ENCODE measurements around the gene TCAF1.

Gene TCAF1

GRCh38 chr7:143901668-143902331 is at the start of gene TCAF1:
Gene TCAF1 (minus strand): TSS chr7:143902176. CDS start chr7:143876608, 25,568 bp downstream.
- Histone ChIP-seq H3K9me3 (ENCODE audit: control insufficient read depth, insufficient read depth, low read length) (no peaks in the 10 kb centered on the region), H3K27me3 (ENCODE audit: control insufficient read depth, insufficient read depth, low read length) (peaks cover 3% of the 10 kb centered on the region), H3K4me3 (ENCODE audit: low read depth, low read length) (peak within 1 kb of the TSS; percentile 93), H3K9ac (ENCODE audit: low read depth, low read length) (peak within 1 kb of the TSS; percentile 87), H3K4me1 (ENCODE audit: control insufficient read depth, insufficient read depth, low read length) (peaks cover 38% of the 10 kb centered on the region), H3K36me3 (ENCODE audit: control insufficient read depth, insufficient read depth, low read length) (no peaks in the 10 kb centered on the region)

DNA sequence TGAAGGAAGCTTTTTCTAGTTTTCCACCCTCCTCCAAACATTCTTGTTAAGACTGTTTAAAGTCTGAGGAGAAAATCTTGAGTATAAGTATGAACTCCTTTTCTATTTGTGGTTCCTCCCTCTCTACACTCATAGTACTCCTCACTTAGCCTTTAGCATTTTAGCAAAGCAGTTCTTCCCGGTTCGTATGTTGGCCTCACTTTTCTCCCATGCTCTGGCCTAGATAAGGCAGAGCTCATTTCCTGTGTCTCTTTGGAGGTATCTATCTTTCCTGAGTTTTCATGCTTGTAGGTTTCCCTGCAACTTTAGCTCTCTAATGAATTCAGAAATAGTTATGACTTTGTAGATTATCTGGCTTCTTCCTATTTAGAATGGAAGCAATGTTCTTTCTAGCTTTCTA is 46.8 kb upstream of the TCAF1 start:
- H3K4me1 ChIP-seq (ENCODE audit: control insufficient read depth, insufficient read depth, low read length), result no peaks in the 10 kb centered on the region
- H3K9ac ChIP-seq (ENCODE audit: low read depth, low read length), result no peak overlapping the region
- H3K9me3 ChIP-seq (ENCODE audit: control insufficient read depth, insufficient read depth, low read length), result no peaks in the 10 kb centered on the region
- H3K36me3 ChIP-seq (ENCODE audit: control insufficient read depth, insufficient read depth, low read length), result no peaks in the 10 kb centered on the region
- no peak overlapping the region for H3K4me3 ChIP-seq (ENCODE audit: low read depth, low read length)
- no peaks in the 10 kb centered on the region for H3K27me3 ChIP-seq (ENCODE audit: control insufficient read depth, insufficient read depth, low read length)

DNA sequence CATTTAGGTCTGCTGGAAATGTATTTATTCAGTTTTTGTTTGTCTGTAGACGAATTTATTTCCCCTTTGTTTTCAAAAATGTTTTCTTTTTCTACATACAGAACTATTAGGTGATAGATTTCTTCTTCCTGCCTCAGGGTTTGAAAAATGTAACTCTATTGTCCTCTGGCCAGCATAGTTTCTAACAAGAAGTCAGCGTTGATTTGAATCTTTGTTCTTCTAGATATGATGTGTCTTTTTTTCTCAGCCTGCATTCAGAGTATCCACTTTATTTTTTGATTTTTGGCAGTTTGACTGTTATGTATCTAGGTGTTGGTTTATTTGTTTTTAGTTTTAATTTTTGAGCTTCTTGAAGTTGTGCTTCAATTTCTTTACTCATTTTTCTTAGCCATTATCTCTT is 45.1 kb upstream of the TCAF1 start:
- no peaks in the 10 kb centered on the region for H3K9me3 ChIP-seq (ENCODE audit: control insufficient read depth, insufficient read depth, low read length)
- H3K4me3 ChIP-seq (ENCODE audit: low read depth, low read length), result no peak overlapping the region
- no peaks in the 10 kb centered on the region for H3K4me1 ChIP-seq (ENCODE audit: control insufficient read depth, insufficient read depth, low read length)
- no peak overlapping the region for H3K9ac ChIP-seq (ENCODE audit: low read depth, low read length)
- H3K36me3 ChIP-seq (ENCODE audit: control insufficient read depth, insufficient read depth, low read length), result no peaks in the 10 kb centered on the region
- H3K27me3 ChIP-seq (ENCODE audit: control insufficient read depth, insufficient read depth, low read length), result no peaks in the 10 kb centered on the region

DNA sequence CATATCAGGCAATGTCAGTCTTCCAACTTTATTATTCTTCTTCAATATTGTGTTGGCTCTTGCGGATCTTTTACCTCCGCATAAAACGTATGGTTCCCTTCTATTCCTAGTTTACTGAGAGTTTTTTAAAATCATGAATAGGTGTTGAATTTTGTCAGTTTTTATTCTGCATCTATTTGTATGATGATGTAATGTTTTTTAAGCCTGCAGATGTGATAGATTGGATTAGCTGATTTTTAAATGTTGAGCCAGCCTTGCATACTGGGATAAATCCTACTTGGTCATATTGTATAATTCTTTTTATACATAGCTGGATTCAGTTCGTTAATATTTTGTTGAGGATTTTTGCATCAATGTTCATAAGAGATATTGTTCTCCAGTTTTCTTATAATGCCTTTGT is 43.4 kb upstream of the TCAF1 start:
- H3K36me3 ChIP-seq (ENCODE audit: control insufficient read depth, insufficient read depth, low read length), result no peaks in the 10 kb centered on the region
- no peaks in the 10 kb centered on the region for H3K9me3 ChIP-seq (ENCODE audit: control insufficient read depth, insufficient read depth, low read length)
- no peak overlapping the region for H3K4me3 ChIP-seq (ENCODE audit: low read depth, low read length)
- H3K9ac ChIP-seq (ENCODE audit: low read depth, low read length), result no peak overlapping the region
- H3K27me3 ChIP-seq (ENCODE audit: control insufficient read depth, insufficient read depth, low read length), result no peaks in the 10 kb centered on the region
- H3K4me1 ChIP-seq (ENCODE audit: control insufficient read depth, insufficient read depth, low read length), result no peaks in the 10 kb centered on the region

DNA sequence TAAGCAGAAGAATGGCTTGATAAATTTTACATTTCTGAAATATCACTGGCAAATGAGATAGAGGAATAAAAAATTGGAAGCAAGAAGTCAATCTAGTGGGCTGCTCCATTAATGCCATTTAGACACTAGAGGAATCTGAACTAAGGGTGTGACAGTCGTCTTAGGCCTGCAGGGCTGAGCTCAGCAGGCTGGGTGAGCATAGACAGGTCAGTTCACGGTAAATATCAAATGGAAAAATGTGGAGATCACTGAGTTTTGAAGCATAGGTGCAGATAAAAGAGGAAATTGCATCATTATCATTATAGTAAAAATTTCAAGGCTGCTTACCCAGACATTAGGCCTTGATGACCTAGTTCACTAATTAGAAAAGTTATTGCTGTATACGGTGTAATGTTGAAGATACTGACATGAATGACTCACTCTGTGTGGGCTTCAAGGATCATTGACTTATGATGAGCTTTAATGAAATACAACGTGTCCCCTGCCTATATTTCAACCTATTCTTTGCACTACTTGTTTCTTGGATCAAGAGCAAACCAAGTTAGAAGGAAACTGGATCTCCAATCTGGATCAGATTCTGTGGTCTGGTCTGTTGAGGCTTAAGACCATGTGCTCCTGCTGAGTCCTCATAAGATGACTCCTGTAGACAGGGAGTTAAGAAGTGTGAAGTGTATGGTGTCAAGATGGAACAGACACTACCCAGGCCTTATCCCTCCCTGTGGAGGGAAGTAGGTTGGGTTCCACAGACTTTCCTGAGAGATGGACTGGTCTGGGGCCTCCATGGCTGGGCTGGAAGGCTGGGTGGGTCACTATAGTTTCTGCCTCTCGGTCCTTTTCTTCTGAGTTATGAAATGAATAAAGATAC is 36.6 kb upstream of the TCAF1 start:
- Histone ChIP-seq H3K4me3 (ENCODE audit: low read depth, low read length) (no peak overlapping the region), H3K9ac (ENCODE audit: low read depth, low read length) (no peak overlapping the region), H3K4me1 (ENCODE audit: control insufficient read depth, insufficient read depth, low read length) (no peaks in the 10 kb centered on the region), H3K9me3 (ENCODE audit: control insufficient read depth, insufficient read depth, low read length) (no peaks in the 10 kb centered on the region), H3K36me3 (ENCODE audit: control insufficient read depth, insufficient read depth, low read length) (no peaks in the 10 kb centered on the region), H3K27me3 (ENCODE audit: control insufficient read depth, insufficient read depth, low read length) (no peaks in the 10 kb centered on the region)

DNA sequence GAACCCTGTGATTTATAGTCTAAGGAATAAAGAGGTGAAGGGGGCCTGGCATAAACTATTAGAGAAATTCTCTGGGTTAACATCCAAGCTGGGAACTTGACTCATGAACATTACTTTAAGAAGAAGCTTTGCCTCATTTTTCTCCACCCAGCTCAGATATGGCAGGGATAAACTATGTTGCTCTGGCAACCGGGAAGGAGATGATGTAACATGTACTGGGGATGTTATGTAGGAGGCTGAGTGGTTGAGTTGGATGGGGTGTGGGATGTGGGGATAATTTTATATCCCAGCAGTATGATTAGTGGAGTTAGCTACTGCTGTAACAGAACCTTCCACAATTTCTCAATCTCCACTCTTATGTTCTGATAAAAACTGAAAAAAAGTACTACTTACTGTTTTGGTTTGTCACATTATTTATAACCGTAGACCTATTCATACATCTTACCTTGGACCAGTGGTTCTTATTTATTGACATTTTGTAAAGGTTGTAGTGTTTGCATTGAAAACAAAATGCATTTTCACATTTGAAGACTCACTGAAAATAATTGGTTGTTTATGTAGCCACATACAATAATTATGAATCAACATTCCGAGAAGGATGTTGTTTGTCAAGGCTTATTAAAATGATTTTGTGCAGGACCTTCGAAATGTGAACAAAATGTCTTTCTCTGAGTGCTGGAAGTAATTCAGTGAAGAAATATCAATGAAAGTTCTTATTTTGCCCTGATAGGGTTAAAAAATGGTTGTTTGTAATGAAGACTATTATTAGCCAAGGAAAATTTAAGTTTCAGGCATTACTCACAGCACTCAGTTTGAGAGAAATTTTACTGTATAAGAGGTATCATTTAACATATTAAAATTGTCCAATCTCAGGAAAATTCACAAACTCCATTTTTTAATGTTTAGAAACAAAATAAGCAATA is 34.4 kb upstream of the TCAF1 start:
- Histone ChIP-seq H3K4me1 (ENCODE audit: control insufficient read depth, insufficient read depth, low read length) (no peaks in the 10 kb centered on the region), H3K9ac (ENCODE audit: low read depth, low read length) (no peak overlapping the region), H3K4me3 (ENCODE audit: low read depth, low read length) (no peak overlapping the region), H3K9me3 (ENCODE audit: control insufficient read depth, insufficient read depth, low read length) (no peaks in the 10 kb centered on the region), H3K36me3 (ENCODE audit: control insufficient read depth, insufficient read depth, low read length) (no peaks in the 10 kb centered on the region), H3K27me3 (ENCODE audit: control insufficient read depth, insufficient read depth, low read length) (no peaks in the 10 kb centered on the region)

- Histone ChIP-seq H3K36me3 (ENCODE audit: control insufficient read depth, insufficient read depth, low read length) (no peaks in the 10 kb centered on the region), H3K27me3 (ENCODE audit: control insufficient read depth, insufficient read depth, low read length) (no peaks in the 10 kb centered on the region), H3K4me3 (ENCODE audit: low read depth, low read length) (no peak within 1 kb of the TSS), H3K9ac (ENCODE audit: low read depth, low read length) (no peak within 1 kb of the TSS), H3K4me1 (ENCODE audit: control insufficient read depth, insufficient read depth, low read length) (no peaks in the 10 kb centered on the region), H3K9me3 (ENCODE audit: control insufficient read depth, insufficient read depth, low read length) (no peaks in the 10 kb centered on the region)
Measured at GRCh38 chr7:143934526-143935325, 32.8 kb upstream of the TCAF1 start, which contains the start of gene OR2F2. Gene OR2F2 (plus strand): TSS chr7:143935233. CDS start chr7:143935233, 0 bp downstream.

DNA sequence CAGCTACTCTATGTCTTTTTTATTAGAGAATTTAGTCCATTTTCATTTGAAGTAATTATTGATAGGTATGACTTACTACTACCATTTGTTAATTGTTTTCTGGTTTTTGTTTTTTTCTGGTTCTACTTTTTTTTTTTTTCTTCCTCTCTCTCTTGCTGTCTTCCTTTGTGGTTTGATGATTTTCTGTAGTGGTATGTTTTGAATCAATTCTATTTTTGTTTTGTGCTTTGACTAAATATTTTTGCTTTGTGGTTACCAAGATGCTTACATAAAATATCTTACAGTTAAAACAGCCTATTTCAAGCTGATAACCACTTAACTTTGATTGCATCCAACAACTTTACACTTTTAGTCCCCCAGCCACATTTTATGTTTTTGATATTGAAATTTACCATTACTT is 29.8 kb upstream of the TCAF1 start:
- H3K27me3 ChIP-seq (ENCODE audit: control insufficient read depth, insufficient read depth, low read length), result no peaks in the 10 kb centered on the region
- H3K9ac ChIP-seq (ENCODE audit: low read depth, low read length), result no peak overlapping the region
- no peak overlapping the region for H3K4me3 ChIP-seq (ENCODE audit: low read depth, low read length)
- no peaks in the 10 kb centered on the region for H3K9me3 ChIP-seq (ENCODE audit: control insufficient read depth, insufficient read depth, low read length)
- H3K4me1 ChIP-seq (ENCODE audit: control insufficient read depth, insufficient read depth, low read length), result no peaks in the 10 kb centered on the region
- no peaks in the 10 kb centered on the region for H3K36me3 ChIP-seq (ENCODE audit: control insufficient read depth, insufficient read depth, low read length)

DNA sequence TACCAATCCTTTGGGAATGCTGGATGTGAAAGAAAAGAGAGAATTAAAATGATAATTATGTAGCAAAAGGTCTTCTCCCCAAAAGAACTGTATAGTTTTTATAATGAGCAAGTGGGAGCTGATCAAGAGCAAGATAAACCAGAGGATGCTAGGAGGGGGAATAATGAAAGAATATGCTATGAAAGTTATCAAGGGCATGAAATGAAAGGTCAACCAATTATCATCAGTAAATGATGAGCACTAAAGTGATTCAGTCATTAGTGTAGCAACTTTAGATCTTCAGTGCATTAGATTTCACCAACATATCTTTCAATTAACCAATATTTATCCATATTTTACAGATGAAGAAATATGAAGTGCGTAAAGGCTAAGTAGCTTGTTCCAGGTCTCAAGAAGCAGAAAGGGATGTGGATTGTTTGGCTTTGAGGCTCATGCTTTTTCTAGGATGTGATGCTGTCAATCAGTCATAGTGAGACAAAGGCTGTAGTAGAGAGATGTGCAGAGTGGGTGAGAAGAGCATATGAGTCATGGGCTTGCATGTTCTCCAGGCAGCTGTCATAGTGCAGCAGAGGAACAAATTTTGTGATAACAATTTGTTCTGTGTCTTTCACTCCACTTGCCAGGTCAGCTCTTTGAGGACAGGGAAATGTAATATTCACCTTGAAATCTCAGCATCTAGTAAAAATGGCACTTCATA is 27.4 kb upstream of the TCAF1 start:
- no peaks in the 10 kb centered on the region for H3K36me3 ChIP-seq (ENCODE audit: control insufficient read depth, insufficient read depth, low read length)
- no peak overlapping the region for H3K4me3 ChIP-seq (ENCODE audit: low read depth, low read length)
- no peaks in the 10 kb centered on the region for H3K4me1 ChIP-seq (ENCODE audit: control insufficient read depth, insufficient read depth, low read length)
- no peaks in the 10 kb centered on the region for H3K9me3 ChIP-seq (ENCODE audit: control insufficient read depth, insufficient read depth, low read length)
- no peak overlapping the region for H3K9ac ChIP-seq (ENCODE audit: low read depth, low read length)
- no peaks in the 10 kb centered on the region for H3K27me3 ChIP-seq (ENCODE audit: control insufficient read depth, insufficient read depth, low read length)

- Histone ChIP-seq H3K27me3 (ENCODE audit: control insufficient read depth, insufficient read depth, low read length) (no peaks in the 10 kb centered on the region), H3K9ac (ENCODE audit: low read depth, low read length) (no peak overlapping the region), H3K9me3 (ENCODE audit: control insufficient read depth, insufficient read depth, low read length) (no peaks in the 10 kb centered on the region), H3K4me1 (ENCODE audit: control insufficient read depth, insufficient read depth, low read length) (no peaks in the 10 kb centered on the region), H3K36me3 (ENCODE audit: control insufficient read depth, insufficient read depth, low read length) (no peaks in the 10 kb centered on the region), H3K4me3 (ENCODE audit: low read depth, low read length) (no peak overlapping the region)
Measured at GRCh38 chr7:143924851-143925250, 22.9 kb upstream of the TCAF1 start.
